Esophagus squamous epithelium (tissue), 4 donors: ENCODE results near the gene MRPL24.

Source experiments
- POLR2A ChIP-seq, 4 donors: fragments of 450-650 bp; IDR thresholded peaks; one replicate each; pipeline ENCODE4 v1.6.1; 2017; ENCODE audit warnings: antibody characterized with exemption in 4 of 4, mild to moderate bottlenecking in 4 of 4, moderate library complexity in 3 of 4
- TF ChIP-seq, protein P1 (sequence below), 6 experiments: fragments of 450-650 bp in 4 of 6; fragments of 200-600 bp in 2 of 6; sonication (generic) in 2 of 6; IDR thresholded peaks; one replicate each; pipeline ENCODE4 v1.5.1; 2016 to 2019; ENCODE audit warnings: antibody characterized with exemption in 6 of 6, mild to moderate bottlenecking in 4 of 6, moderate library complexity in 4 of 6

- no peak for TF ChIP-seq POLR2A (IDR thresholded peaks at IDR 0.05)
- TF ChIP-seq, protein P1, sequence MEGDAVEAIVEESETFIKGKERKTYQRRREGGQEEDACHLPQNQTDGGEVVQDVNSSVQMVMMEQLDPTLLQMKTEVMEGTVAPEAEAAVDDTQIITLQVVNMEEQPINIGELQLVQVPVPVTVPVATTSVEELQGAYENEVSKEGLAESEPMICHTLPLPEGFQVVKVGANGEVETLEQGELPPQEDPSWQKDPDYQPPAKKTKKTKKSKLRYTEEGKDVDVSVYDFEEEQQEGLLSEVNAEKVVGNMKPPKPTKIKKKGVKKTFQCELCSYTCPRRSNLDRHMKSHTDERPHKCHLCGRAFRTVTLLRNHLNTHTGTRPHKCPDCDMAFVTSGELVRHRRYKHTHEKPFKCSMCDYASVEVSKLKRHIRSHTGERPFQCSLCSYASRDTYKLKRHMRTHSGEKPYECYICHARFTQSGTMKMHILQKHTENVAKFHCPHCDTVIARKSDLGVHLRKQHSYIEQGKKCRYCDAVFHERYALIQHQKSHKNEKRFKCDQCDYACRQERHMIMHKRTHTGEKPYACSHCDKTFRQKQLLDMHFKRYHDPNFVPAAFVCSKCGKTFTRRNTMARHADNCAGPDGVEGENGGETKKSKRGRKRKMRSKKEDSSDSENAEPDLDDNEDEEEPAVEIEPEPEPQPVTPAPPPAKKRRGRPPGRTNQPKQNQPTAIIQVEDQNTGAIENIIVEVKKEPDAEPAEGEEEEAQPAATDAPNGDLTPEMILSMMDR (IDR thresholded peaks at IDR 0.05) = no peak
Observed at GRCh38 chr1:156781585-156782186, 40.8 kb upstream of the MRPL24 start.
